ENCODE measurements around the gene WNT5B.

DNA sequence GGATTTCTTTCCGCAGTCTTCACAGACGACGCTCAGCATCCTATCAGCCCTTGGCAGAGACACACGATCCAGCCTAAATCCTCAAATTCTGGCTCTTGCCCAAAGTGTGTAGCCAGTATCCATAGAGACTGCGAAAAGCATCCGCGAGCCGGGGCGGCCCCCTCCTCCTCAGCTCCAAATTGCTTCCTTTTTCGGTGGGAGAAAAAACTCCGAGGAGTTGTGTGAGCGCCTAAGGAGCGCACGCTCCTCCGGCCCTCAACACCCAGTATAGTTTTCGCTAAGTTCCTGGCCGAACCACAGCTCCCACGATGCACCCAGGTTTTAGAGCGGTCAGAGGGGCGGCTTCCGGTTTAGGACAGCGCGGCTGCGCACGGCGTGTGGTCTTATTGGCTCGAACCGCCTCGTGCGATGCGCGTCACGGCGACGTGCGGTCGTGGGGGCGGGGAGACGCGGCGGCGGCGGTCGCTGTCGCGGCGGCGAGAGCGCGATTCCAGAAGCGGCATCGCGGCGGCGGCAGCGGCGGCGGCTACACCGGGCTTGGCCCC lies 61.6 kb downstream of the WNT5B start, which contains the start of gene ADIPOR2:
- TF ChIP-seq EZH2 (IDR thresholded peaks at IDR 0.05; ENCODE audit: borderline replicate concordance, insufficient read depth, low read depth, low read length, poor library complexity, severe bottlenecking) = no peak
- TF ChIP-seq, protein P1, sequence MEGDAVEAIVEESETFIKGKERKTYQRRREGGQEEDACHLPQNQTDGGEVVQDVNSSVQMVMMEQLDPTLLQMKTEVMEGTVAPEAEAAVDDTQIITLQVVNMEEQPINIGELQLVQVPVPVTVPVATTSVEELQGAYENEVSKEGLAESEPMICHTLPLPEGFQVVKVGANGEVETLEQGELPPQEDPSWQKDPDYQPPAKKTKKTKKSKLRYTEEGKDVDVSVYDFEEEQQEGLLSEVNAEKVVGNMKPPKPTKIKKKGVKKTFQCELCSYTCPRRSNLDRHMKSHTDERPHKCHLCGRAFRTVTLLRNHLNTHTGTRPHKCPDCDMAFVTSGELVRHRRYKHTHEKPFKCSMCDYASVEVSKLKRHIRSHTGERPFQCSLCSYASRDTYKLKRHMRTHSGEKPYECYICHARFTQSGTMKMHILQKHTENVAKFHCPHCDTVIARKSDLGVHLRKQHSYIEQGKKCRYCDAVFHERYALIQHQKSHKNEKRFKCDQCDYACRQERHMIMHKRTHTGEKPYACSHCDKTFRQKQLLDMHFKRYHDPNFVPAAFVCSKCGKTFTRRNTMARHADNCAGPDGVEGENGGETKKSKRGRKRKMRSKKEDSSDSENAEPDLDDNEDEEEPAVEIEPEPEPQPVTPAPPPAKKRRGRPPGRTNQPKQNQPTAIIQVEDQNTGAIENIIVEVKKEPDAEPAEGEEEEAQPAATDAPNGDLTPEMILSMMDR (IDR thresholded peaks at IDR 0.05) = no peak
